GM18498 (cell line): ENCODE data around the gene GRM6.

Source experiments
- ATAC-seq: cut with Tn5 transposase; IDR thresholded peaks from one replicate; pipeline ENCODE4 v1.9.1; 2021; ENCODE audit warnings: mild to moderate bottlenecking, moderate library complexity; ENCODE audit not compliant: unreplicated experiment

Gene GRM6

DNA sequence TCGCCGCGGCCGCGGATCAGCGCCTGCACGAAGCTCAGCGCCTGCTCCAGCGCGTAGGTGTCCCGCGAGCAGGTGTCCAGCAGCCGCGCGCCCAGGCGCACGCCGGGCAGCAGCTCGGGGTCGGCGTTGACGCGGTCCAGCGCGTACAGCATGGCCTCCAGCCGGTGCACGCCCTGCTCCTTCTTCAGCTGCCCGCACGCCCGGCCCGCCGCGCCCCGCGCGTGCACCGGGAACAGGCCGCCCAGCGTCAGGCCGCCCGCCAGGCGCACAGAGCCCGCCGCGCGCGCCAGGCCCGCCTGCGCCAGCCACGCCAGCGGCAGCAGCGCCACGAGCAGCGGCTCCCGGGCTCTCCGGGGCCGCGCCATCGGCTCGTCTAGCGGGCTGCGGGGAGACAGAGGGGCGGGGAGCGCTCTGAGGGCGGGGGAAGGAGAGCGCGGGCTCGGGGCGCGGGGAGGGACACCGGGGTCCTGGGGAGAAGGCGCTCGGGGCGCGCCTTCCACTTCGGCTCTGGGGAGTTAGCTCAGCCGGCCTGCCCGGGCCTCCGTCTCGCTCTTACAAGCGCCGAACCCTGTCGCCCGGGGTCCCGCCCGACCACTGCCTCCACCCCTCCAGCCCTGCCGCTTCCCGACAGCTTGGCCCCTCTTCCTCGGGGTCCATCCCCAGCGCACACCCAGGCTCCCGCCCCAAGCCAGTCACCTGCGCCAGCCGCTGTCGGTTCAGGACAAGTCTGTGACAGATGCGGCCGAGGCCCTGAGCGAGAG, at the start of gene GRM6:
Gene GRM6, minus strand, starts transcription at position 741 of the 761 bp plus-strand sequence. Its CDS starts 376 bp downstream, at position 365.
- no peak for ATAC-seq

- ATAC-seq: no peak
Observed at GRCh38 chr5:179044765-179045164, 49.6 kb upstream of the GRM6 start.

DNA sequence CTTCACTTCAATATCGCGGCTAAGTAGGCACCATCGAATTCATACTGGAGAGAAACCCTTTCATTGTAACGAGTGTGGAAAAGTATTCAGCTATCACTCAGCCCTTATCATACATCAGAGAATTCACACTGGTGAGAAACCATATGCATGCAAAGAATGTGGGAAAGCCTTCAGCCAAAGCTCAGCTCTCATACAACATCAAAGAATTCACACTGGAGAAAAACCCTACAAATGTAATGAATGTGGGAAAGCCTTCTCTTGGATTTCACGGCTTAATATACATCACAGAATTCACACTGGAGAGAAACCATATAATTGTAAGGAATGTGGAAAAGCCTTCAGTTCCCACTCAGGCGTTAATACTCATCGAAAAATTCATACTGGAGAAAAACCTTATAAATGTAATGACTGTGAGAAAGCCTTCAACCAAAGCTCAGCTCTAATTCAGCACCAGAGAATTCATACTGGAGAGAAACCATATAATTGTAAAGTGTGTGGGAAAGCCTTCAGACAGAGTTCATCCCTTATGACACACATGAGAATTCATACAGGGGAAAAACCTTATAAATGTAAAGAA, 38.0 kb upstream of the GRM6 start:
- no peak for ATAC-seq

- ATAC-seq: peak; percentile 87
Observed at GRCh38 chr5:179023528-179024189, 28.5 kb upstream of the GRM6 start, which contains the start of gene ZNF879. Gene ZNF879, plus strand, starts transcription at chr5:179023804. Its CDS starts 1,201 bp downstream, at chr5:179025005.

GRCh38 chr5:179008667-179009066, 13.5 kb upstream of the GRM6 start:
- no peak for ATAC-seq

GRCh38 chr5:179006564-179006963, 11.4 kb upstream of the GRM6 start:
- no peak for ATAC-seq

- ATAC-seq: no peak
Observed at GRCh38 chr5:178998441-178998840, 3.3 kb upstream of the GRM6 start.

DNA sequence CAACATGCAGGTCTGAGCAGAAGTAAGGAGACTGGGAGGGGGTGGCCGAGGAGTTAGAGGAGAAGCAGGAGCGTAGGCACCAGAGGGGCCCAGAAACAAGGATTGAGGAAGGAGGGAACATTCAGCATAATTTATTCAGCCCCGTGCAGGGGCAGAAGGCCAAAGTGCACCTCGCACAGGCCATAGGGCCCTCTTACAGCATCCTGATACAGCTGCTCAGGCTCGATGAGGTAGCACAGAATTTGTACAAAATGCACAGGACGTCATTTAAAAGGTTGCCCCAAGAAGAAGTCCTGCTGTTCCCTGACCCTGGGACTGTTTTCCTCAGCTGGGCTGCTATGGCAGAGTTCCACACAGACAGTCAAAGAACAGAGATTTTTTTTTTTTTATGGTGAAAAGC, 2.1 kb upstream of the GRM6 start:
- ATAC-seq: no peak

DNA sequence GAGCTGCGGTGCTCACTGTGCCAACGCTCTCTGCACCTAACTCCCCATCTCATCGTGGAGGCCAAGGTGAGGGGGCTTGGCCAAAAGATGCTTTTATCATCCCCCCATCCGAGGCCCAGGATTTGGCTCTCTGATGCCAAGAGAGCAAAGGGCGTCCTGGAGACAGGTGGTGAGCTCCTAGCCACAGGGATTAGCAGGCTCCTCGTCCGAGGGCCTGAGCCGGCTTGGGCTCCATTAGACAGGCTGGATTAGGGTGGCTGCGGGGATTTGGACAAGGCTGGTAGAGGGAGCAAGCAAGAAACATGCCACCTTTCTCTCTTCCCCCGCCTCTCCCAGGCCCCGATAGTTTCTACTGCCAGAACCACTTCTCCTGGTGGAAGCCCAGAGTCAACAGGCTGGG, 1.0 kb upstream of the GRM6 start:
- ATAC-seq: no peak

DNA sequence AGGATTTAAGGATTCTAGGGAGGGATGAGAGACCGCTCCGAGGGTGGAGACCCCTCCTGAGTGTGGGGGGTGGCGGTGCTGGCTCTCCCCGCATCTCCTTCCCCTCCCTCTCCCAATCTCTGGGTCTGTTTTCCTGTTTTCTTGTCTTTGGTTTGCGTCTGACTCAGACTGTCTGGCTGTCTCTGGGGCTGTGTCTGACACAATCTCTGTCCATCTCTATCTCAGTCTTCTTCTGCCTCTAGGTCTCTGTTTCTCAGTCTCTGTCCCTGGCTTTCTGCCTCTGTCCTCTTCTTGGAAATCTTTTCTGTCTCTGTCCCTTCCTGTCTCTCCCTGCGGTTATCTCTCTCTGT, 196 bp upstream of the GRM6 start:
- ATAC-seq: no peak

DNA sequence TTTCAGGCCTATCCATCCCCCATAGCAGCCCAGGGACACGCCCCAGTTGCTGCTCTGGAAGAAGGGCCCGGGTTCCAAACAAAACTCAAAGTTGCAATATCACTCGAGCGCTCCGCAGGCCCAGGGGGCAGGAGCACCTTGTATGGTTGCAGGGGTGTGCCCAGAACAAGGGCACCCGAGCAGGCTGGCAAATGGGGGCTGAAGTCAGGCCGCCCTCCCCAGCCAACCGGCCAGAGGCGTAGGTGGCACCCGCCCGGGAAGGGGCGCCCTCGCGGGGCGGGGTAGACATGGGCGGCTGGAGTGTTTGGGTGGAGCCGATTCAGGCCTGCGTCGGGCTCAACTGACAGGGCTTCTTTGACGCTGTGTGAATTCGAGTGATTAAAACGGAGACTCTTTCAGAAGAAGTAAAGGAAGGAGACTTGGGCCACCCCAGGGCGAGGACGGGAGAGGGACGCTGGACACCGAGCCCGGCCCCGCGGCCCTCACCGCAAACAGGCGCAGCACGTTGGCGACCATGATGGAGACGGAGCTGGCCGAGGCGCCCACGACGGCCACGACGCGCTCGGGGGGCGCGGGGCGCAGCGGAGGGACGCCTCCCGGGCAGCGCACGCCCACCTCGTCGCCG, 1.1 kb downstream of the GRM6 start:
- no peak for ATAC-seq

DNA sequence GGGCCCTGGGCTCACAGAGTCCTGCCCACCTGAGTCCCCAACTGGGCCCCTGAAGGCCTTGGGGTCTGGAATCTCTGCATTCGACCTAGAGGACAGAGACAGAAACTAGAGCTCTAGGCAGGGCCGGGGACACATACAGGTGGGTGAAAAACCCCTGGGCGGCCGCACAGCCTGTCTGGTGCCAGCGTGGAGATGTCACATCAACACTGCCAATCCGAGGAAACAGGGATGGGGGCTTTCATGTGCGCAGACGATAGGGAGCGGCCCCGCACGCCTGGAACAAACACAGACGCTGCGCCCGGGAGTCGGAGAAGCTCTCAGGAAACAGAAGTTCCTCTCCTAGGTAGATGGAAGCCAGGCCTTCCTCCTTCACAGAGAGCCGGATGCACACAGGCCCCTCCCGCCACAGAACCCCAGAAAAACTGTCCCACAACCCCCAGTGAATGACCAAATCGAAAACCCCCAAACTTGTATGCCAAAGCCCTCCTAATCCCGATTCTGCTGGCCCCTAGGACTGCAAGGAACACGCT, 1.8 kb downstream of the GRM6 start:
- no peak for ATAC-seq

DNA sequence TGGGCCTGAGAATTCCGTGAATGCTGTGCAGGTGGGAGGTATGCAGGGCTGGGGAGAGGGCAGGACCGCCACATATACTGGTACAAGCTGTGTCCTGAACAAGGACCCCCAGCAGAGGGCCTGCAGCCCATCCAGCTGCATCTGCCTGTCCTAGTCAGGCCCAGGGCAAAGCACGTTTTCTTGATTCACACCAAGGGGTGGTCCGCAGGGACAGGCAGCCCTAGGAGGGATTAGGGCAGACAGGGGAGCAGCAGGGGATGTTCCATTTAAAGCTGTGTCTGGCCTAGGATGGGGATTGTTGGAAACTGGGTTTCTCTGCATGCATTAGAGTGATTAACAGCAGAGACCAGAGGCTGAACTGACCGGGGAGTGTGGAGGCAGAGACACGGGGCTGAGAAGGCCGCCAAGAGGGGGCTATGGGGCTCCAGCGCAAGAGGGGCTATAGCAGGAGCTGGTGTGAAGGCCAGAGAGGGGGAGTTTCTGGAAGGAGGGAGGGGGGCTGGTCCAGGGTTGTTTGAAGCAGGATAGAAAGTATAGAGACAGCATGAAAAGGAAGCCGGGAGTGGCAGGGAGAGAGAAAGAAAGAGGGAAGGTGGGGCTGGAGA, 2.7 kb downstream of the GRM6 start:
- no peak for ATAC-seq

- ATAC-seq: no peak
Observed at GRCh38 chr5:178991190-178992145, 3.7 kb downstream of the GRM6 start.

DNA sequence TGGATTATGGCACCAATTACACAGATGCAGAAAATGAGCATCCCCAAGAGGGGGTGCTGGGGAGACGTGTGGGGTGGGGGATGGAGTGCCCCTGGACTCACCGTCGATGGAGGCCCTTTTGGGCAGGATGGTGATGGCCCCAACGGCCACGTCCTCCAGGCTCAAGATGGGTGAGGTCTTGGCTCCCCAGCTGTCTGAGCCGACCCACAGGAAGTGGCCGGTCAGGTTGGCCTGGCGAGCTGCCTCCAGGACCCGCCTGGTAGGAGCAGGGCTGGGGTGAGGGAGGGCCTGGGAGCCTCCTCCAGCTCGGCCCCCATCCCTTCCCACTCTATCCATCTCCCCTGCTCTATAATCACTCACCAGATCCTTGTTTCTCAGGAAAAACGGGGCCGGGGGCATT, 4.6 kb downstream of the GRM6 start:
- ATAC-seq: no peak

DNA sequence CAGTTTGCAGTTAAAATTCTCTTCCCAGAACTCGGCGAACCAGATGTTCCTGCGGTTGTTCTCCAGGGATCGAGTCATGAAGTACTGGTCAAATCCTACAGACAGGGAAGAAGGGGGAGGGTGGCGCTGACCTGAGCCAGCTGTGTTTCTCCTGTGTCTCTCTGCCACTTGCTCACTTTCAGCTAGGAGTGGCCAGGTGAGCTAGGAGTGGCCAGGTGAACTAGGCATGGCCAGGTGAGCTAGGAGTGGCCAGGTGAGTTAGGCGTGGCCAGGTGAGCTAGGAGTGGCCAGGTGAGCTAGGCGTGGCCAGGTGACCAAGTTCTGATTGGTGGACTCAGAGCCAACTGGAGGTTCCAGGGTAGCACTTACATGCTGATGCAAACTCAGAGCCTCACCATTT, 5.8 kb downstream of the GRM6 start:
- ATAC-seq: no peak

DNA sequence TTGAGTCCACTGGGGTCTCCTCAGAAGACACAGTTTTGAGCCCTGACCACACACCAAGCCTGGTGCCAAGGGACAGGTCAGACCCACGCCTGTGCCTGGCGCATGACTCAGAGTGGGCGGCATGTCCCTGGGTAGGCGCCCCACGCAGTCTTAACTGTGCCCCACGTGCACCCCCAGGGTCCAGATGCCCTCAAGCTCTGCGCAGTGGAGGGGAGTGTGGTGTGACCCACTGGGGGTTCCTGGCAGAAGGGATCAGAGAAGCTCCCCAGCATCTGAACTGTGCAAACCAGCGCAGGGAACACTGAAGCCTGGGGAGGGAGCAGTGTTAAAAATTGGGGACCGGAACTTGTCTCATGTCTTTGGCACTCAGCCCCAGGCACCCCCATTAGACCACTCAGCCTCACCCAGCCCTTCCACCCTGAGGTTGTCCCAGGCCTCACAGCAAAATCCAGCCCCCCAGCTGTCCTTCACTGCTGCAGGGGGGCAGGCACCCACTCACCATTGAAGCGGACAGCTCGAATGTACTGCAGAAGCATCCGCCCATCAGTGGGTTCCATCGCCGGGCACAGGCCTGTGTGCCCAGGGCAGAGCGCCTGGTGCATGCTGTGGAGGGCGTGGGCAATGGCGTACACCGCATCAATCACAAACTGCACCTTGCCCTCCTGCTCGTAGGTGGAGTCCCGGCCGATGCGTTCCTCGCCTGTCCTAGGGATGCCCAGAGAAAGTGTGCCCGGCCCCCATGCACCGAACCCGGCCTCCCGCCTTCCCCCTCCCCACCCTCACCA, 6.5 kb downstream of the GRM6 start:
- no peak for ATAC-seq

DNA sequence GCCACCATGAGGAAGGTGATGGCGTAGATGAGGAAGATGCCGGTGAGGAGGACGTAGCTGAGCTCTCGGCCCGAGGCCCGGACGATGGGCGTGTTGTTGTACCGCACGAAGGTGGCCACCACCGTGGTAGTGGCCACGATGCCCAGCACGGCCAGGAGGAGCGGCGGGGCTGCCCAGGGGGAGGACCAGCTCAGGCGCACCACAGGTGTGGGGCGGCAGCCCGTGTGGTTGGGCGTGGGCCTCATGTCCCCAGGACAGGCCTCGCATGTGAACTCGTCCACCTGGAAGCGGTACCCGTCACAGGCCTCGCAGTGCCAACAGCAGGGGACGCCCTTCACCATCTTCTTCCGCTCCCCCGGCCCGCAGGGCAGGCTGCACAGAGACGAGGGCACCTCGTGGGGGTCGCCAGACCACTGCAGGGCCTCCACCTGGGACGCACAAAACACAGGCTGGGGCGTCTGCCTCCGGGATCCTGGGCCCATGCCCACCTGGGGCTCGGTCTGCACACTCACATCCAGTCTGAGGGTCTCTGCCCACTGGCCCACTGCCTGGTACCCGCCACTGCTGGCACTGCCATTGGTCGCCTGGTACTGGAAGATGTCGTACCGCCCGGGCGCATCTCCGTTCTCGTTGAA, 8.7 kb downstream of the GRM6 start:
- ATAC-seq: no peak
